Activated CD4-positive, alpha-beta T cell treated with anti-CD3 and anti-CD28 coated beads, Interleukin-2, amount 50 U/mL, for 24 hours (primary cell): Measurements from ENCODE around the gene USP24.
"Not testable (repeated sequence)": the region's sequence is repeated elsewhere in the genome, so short reads cannot be mapped to it uniquely, and the experiment has no call there.

Experiments used
- DNase-seq, 2 donors: peaks; one replicate each; pipeline ENCODE4 v3.0.0-alpha.2; 2020; ENCODE audit warnings: low read depth in 1 of 2, low spot score in 1 of 2

The USP24 gene

DNA sequence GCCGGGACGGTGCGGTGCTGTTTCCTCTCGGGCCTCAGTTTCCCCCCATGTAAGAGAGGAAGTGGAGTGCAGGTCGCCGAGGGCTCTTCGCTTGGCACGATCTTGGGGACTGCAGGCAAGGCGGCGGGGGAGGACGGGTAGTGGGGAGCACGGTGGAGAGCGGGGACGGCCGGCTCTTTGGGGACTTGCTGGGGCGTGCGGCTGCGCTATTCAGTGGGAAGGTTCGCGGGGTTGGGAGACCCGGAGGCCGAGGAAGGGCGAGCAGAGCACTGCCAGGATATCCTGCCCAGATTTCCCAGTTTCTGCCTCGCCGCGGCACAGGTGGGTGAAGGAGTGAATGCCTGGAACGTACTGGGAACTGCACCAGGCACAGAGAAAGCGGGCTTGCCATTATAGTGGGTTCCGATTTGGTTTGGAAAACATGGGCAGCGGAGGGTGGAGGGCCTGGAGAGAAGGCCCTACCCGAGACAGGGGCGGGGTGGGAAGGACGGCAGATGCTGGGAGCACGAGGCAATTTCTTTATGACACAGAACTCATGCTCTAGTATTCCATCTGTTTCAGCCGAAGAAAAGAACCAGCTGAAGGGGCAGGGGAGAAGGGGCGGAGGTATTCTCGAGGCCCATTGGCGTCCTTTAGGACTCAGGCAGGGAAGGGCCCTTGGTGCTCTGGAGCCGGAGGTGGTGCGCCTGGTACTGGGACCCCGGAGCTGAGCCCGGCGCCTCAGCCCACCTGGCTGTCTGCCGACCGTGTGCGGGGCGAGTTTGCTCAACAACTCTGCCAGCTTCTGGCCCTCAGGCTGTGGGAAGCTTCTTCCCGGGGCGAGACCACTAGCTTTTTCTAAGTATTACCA lies 174.9 kb downstream of the USP24 start:
- no peak for DNase-seq

DNA sequence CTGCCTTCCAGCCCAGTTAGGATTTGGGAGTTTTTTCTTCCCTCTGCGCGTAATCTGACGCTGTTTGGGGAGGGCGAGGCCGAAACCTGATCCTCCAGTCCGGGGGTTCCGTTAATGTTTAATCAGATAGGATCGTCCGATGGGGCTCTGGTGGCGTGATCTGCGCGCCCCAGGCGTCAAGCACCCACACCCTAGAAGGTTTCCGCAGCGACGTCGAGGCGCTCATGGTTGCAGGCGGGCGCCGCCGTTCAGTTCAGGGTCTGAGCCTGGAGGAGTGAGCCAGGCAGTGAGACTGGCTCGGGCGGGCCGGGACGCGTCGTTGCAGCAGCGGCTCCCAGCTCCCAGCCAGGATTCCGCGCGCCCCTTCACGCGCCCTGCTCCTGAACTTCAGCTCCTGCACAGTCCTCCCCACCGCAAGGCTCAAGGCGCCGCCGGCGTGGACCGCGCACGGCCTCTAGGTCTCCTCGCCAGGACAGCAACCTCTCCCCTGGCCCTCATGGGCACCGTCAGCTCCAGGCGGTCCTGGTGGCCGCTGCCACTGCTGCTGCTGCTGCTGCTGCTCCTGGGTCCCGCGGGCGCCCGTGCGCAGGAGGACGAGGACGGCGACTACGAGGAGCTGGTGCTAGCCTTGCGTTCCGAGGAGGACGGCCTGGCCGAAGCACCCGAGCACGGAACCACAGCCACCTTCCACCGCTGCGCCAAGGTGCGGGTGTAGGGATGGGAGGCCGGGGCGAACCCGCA lies 175.7 kb downstream of the USP24 start, which contains the start of gene PCSK9:
TSS of gene PCSK9 (plus strand) at position 207 of the 741 bp plus-strand sequence. CDS start at position 497, 290 bp downstream.
- no peak for DNase-seq

DNA sequence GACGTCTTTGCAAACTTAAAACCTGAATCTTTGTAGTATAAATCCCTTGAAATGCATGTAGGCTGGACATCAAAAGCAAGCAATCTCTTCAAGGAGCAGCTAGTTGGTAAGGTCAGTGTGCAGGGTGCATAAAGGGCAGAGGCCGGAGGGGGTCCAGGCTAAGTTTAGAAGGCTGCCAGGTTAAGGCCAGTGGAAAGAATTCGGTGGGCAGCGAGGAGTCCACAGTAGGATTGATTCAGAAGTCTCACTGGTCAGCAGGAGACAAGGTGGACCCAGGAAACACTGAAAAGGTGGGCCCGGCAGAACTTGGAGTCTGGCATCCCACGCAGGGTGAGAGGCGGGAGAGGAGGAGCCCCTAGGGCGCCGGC lies 176.2 kb downstream of the USP24 start:
- DNase-seq = no peak

DNA sequence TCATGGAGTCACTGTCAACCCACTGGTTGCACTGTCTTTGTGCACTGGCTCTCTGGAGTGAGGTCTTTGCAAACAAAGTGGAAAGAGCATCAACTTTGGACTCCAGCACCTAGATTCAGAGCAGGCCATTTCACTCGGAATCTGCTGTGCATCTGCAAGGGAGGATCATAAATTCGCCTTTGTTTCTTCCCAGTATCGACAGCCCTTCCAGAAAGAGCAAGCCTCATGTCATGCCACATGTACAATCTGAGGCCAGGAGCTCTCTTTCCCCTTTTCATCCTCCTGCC lies 176.7 kb downstream of the USP24 start:
- DNase-seq = no peak

DNA sequence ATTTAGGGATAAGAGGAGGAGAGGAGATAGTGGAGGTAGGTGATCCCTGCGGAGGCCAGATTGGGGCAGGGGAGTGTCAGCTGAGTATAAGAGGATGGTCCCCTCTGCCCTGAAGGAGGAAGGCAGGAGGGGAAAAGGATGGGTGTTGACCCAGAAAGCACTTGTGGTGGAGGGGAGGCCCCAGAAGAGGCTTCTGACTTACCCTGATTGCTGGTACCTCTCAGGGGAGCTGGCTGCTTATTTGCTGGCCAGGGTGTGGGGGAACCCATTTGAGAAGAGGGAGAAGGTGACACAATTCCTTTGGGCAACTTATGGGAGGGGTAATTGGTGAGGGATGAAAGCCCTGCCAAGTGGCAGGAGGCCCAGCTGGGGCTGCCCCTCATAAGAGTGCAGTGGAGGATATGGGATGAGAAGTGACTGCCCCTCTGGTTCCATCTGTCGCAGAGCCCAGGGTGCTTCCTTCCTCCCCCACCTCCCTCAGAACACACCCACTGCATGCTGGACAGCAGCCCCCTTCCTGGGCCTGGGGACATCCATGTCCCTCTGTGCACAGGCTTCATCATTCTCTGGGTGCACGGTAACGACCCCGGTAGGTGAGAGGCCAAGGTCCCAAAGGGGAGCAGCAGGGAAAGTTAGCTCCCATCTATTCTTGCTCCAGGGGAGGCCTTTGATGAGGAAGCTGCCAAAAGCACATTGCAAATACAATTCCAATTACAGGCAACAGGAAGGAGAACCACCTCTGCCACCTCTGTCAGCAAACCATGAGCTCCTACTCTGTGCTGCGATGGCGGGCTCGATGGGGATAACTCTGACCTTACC lies 177.2 kb downstream of the USP24 start:
- DNase-seq = no peak

DNA sequence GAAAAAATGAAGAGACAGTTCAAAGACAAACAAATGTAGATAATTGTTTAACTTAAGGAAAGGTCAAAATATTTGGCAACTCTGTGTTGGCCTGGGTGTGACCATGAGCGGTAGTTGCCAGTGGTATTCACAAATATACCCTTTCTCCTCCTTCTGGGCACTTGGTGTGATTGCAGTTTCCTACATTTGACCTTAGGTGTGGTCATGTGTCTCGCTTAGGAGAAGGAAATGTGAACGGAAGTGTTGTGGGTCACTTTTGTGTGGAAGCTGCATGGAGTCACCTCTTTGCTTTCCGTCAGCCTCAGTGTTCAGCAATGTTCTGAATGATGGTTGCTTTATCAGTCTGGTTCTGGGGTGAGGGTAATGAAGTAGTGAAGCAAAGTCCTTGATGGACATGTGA lies 179.3 kb downstream of the USP24 start:
- DNase-seq = no peak

DNA sequence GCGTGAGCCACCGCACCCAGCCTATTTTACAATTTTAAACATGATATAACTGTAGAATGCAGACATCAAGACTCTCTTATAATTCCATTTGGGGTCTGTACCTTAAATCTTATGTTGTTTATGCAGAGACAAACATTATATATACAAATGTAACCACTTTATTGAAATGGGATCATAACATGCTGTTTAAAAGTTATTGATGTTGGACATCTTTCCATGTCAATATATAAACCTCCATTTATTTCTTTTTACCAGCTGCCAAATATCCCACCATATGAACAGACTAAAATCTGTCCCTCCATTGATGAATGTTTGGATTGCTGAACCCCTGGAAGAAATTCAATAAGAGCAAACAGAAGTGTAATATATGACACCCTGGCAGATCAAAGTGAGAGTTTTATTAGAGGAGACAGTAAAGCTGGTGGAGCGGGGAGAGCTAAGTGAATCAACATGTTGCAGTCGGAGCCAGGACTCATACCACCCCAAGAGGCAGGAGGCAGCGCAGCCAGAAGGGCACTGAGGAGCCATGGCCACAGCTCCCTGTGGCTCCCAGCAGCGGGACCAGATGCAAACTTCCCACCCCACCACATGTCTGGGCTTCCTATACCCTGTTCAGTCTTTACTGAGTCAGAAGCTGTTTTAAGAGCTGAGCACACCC lies 180.6 kb downstream of the USP24 start:
- DNase-seq = no peak

GRCh38 chr1:55033265-55033614 lies 181.9 kb downstream of the USP24 start:
- no peak for DNase-seq

DNA sequence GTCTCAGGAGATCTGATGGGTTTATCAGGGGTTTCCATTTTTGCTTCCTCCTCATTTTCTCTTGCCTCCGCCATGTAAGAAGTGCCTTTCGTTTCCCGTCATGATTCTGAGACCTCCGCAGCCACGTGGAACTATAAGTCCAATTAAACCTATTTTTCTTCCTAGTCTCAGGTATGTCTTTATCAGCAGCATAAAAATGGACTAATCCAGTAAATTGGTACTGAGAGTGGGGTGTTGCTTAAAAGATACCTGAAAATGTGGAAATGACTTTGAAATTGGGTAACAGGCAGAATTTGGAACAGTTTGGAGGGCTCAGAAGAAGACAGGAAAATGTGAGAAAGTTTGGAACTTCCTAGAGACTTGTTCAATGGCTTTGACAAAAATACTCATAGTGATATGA lies 184.1 kb downstream of the USP24 start:
- DNase-seq = not testable (repeated sequence)

DNA sequence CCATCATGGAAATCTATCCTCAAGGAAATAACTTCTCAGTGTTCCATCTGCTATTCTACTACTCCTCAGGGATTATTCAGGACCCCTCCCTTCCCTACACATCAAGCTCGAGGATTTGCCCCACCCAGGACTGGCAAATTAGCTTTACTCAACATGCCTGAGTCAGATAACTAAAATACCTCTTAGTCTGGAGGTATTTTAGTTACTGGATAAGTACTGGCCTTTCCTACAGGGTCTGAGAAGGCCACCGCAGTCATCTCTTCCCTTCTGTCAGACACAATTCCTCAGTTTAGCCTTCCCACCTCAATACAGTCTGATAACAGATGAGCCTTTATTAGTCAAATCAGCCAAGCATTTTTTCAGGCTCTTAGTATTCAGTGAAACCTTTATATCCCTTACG lies 188.5 kb downstream of the USP24 start:
- not testable (repeated sequence) for DNase-seq

DNA sequence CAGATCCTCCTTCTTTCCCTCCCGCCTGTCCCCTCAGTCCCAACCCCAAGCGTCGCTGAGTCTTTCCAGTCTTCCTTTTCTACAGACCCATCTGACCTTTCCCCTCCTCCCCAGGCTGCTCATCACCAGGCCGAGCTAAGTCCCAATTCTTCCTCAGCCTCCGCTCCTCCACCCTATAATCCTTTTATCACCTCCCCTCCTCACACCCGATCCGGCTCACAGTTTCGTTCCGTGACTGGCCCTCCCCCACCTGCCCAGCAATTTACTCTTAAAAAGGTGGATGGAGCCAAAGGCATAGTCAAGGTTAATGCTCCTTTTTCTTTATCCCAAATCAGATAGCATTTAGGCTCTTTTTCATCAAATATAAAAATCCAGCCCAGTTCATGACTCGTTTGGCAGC lies 191.0 kb downstream of the USP24 start:
- DNase-seq = not testable (repeated sequence)

GRCh38 chr1:55021942-55022546 lies 193.1 kb downstream of the USP24 start:
- peak; percentile 34 to 42 for DNase-seq

GRCh38 chr1:55018395-55018794 lies 196.8 kb downstream of the USP24 start:
- DNase-seq = no peak
